IMR-90 (cell line): ENCODE results near the gene CIT. TPM values are rescaled to one million over a fixed set of nuclear protein-coding genes. Genes with fewer than 3 reads are reported as not detected.

Experiments used
- ATAC-seq: fragments of 200-7000 bp; cut with Tn5 transposase; 2 replicates; pipeline ENCODE4 v1.9.1; 2020; ENCODE audit warnings: low read depth, mild to moderate bottlenecking, moderate library complexity
- BruUV-seq: library from RNA; stranded (reverse); fragments of 400-500 nt; replicated peaks from 2 replicates; lab custom pipeline; 2021; lab: Mats Ljungman, UMichigan
- CTCF ChIA-PET: fragments of 300-600 bp; formaldehyde crosslinking; extraction: SDS; loops from one replicate; lab custom pipeline; 2021; ENCODE audit warnings: antibody characterized with exemption; lab: Yijun Ruan, JAX
- POLR2A ChIA-PET: fragments of 300-600 bp; sonication (Branson Sonifier 250); formaldehyde crosslinking; loops from one replicate; lab custom pipeline; 2022; ENCODE audit warnings: antibody characterized with exemption; ENCODE audit not compliant: unreplicated experiment; lab: Charles Lee
- DNase-seq: peaks from one replicate; pipeline ENCODE4 v3.0.0; 2013
- H2AFZ ChIP-seq: replicated peaks from 2 replicates; pipeline ENCODE3; 2013; ENCODE audit warnings: low read length, mild to moderate bottlenecking; ENCODE audit not compliant: poor library complexity
- H2AK5ac ChIP-seq: 2 replicates; pipeline ENCODE4 v1.6.1; 2013; ENCODE audit warnings: low read depth, low read length, inconsistent platforms
- H2AK9ac ChIP-seq: replicated peaks from 2 replicates; pipeline ENCODE3; 2013; ENCODE audit warnings: mild to moderate bottlenecking, low read depth, low read length, moderate library complexity; ENCODE audit not compliant: poor library complexity
- H2BK120ac ChIP-seq: 2 replicates; pipeline ENCODE4 v1.6.1; 2013; ENCODE audit warnings: low read depth, low read length, inconsistent platforms
- H2BK15ac ChIP-seq: 3 replicates; pipeline ENCODE4 v1.6.1; 2013; ENCODE audit warnings: low read depth, low read length, inconsistent platforms
- H2BK20ac ChIP-seq: 2 replicates; pipeline ENCODE4 v1.6.1; 2013; ENCODE audit warnings: low read depth, mild to moderate bottlenecking, inconsistent platforms, low read length, moderate library complexity
- H2BK5ac ChIP-seq: 2 replicates; pipeline ENCODE4 v1.6.1; 2013; ENCODE audit warnings: mild to moderate bottlenecking, low read depth, low read length, inconsistent platforms; ENCODE audit not compliant: poor library complexity, severe bottlenecking
- H3K14ac ChIP-seq: replicated peaks from 2 replicates; pipeline ENCODE4 v1.6.1; 2013; ENCODE audit warnings: low read depth, low read length, inconsistent platforms
- H3K18ac ChIP-seq: 2 replicates; pipeline ENCODE4 v1.6.1; 2013; ENCODE audit warnings: low read depth, low read length, control low read depth
- H3K23ac ChIP-seq: 2 replicates; pipeline ENCODE4 v1.6.1; 2013; ENCODE audit warnings: low read depth, low read length, inconsistent platforms
- H3K27ac ChIP-seq: 2 replicates; pipeline ENCODE4 v1.5.1; 2013; ENCODE audit warnings: mild to moderate bottlenecking, control low read depth, low read length; ENCODE audit not compliant: insufficient read depth
- H3K27me3 ChIP-seq: 2 replicates; pipeline ENCODE4 v1.6.1; 2013; ENCODE audit warnings: low read length; ENCODE audit not compliant: control insufficient read depth, insufficient read depth
- H3K36me3 ChIP-seq: 2 replicates; pipeline ENCODE4 v1.6.1; 2013; ENCODE audit warnings: low read length, mixed read lengths; ENCODE audit not compliant: control insufficient read depth, insufficient read depth
- H3K4ac ChIP-seq: 2 replicates; pipeline ENCODE4 v1.6.1; 2013; ENCODE audit warnings: low read depth, low read length, inconsistent platforms
- H3K4me1 ChIP-seq: 2 replicates; pipeline ENCODE4 v1.6.1; 2013; ENCODE audit warnings: low read length, mixed read lengths; ENCODE audit not compliant: control insufficient read depth, insufficient read depth
- H3K4me2 ChIP-seq: 2 replicates; pipeline ENCODE4 v1.6.1; 2013; ENCODE audit warnings: low read depth, mild to moderate bottlenecking, control low read depth, low read length, moderate library complexity
- H3K4me3 ChIP-seq: 2 replicates; pipeline ENCODE4 v1.5.1; 2013; ENCODE audit warnings: low read depth, mild to moderate bottlenecking, control low read depth, low read length, moderate library complexity; ENCODE audit not compliant: insufficient read depth
- H3K56ac ChIP-seq: 2 replicates; pipeline ENCODE4 v1.6.1; 2013; ENCODE audit warnings: low read length, inconsistent platforms; ENCODE audit not compliant: insufficient read depth; ENCODE audit errors: extremely low read depth
- H3K79me1 ChIP-seq, 2 experiments: 2 replicates each; pipeline ENCODE4 v1.6.1; 2013; ENCODE audit warnings: low read length in 2 of 2, inconsistent platforms in 1 of 2, low read depth in 1 of 2
- H3K9ac ChIP-seq: 2 replicates; pipeline ENCODE4 v1.6.1; 2013; ENCODE audit warnings: low read depth, low read length, control low read depth
- H3K9me1 ChIP-seq: 2 replicates; pipeline ENCODE4 v1.6.1; 2013; ENCODE audit warnings: low read length, inconsistent platforms; ENCODE audit not compliant: insufficient read depth
- H3K9me3 ChIP-seq: 2 replicates; pipeline ENCODE4 v1.6.1; 2013; ENCODE audit warnings: low read length; ENCODE audit not compliant: control insufficient read depth, insufficient read depth
- H4K20me1 ChIP-seq: 2 replicates; pipeline ENCODE4 v1.6.1; 2013; ENCODE audit warnings: low read length, inconsistent platforms; ENCODE audit not compliant: insufficient read depth
- H4K5ac ChIP-seq: 2 replicates; pipeline ENCODE4 v1.6.1; 2013; ENCODE audit warnings: mild to moderate bottlenecking, low read depth, low read length, control low read depth
- H4K8ac ChIP-seq, 2 experiments: 2 replicates each; pipeline ENCODE4 v1.6.1; 2013; ENCODE audit warnings: low read depth in 2 of 2, low read length in 2 of 2, control low read depth in 1 of 2, inconsistent platforms in 1 of 2
- H4K91ac ChIP-seq: 2 replicates; pipeline ENCODE4 v1.6.1; 2013; ENCODE audit warnings: low read depth, low read length, inconsistent platforms; ENCODE audit not compliant: insufficient read depth
- BHLHE40 ChIP-seq: fragments of 150-350 bp; IDR thresholded peaks from 2 replicates; pipeline ENCODE4 v1.6.1; 2016; ENCODE audit warnings: mild to moderate bottlenecking, low read depth, low read length
- CEBPB ChIP-seq: IDR thresholded peaks from 2 replicates; pipeline ENCODE4 v1.6.1; 2012; ENCODE audit warnings: low read depth, low read length, improper control_type of control experiment
- RCOR1 ChIP-seq: IDR thresholded peaks from 2 replicates; pipeline ENCODE4 v1.6.1; 2012; ENCODE audit warnings: mild to moderate bottlenecking, low read length, improper control_type of control experiment; ENCODE audit not compliant: insufficient replicate concordance
- SMC3 ChIP-seq: fragments of 150-350 bp; IDR thresholded peaks from 2 replicates; pipeline ENCODE4 v1.6.1; 2016; ENCODE audit warnings: low read depth, mild to moderate bottlenecking, antibody characterized with exemption, low read length, moderate library complexity
- WGBS, 2 experiments: methylation state at CpG; one replicate each; pipeline versions ENCODE4 v1.1.5 to v1.1.7; 2013; ENCODE audit warnings: missing lambda C conversion rate in 2 of 2; ENCODE audit not compliant: insufficient read length in 1 of 2; ENCODE audit errors: extremely low coverage in 2 of 2; 5-methylcytosine and 5-hydroxymethylcytosine counted together
- dilution Hi-C: fragments of 300-500 bp; cut with HindIII; formaldehyde crosslinking; loops from one replicate; pipeline ENCODE4 v1.14.3; 2018; ENCODE audit warnings: low sequenced_read_pairs; ENCODE audit not compliant: unreplicated experiment
- in situ Hi-C: fragments of 300-500 bp; cut with MboI; formaldehyde crosslinking; loops from 3 replicates; pipeline ENCODE4 v1.14.3; 2019; ENCODE audit warnings: low sequenced_read_pairs, inconsistent platforms, mixed read lengths
- intact Hi-C: fragments of 100-400 bp; cut with micrococcal nuclease; formaldehyde crosslinking; loops from 2 replicates; pipeline ENCODE4 v1.10.0; 2022
- polyA plus RNA-seq, 3 experiments: library from polyadenylated mRNA; depleted of rRNA; stranded (reverse); fragments of >200 nt; gene quantifications; 2 replicates each; pipeline ENCODE4 v1.2.3, GENCODE V29; 2012; ENCODE audit warnings: low replicate concordance in 1 of 3
- total RNA-seq: library from RNA; depleted of rRNA; stranded (reverse); fragments of >200 nt; gene quantifications from 2 replicates; pipeline ENCODE4 v1.2.3, GENCODE V29; 2012

The CIT gene
- total and polyA plus RNA-seq, 2 of the 4 experiments (the other 2 are of a cell fraction) = 13.1 to 21.0 TPM

DNA sequence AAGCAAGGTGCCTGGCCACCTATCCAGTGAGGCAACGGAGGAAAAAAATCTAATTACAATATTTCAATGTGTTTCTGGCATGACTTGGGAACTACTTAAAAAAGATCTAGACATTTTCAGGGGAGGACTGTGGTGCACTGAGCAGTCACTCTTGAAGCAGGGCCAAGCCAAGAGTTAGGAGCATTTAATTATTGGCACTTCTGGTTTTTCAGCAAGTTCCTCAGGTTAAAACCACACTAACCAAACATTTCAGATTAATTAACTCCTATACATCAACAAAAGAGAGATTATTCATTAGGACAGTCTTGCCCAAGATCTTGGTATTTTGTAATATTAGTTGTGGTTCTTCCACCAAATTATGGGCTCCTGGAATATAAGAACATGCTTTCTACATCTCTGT lies 183.6 kb downstream of the CIT start:
- Histone ChIP-seq H4K5ac (no peak overlapping the region), H3K9ac (no peak overlapping the region), H2BK20ac (no peak overlapping the region), H3K9me3 (no peaks in the 10 kb centered on the region), H3K79me1 (peaks cover 0 to 13% of the 10 kb centered on the region in 2 experiments; a peak in 1 of 4 replicates), H3K18ac (no peak overlapping the region; the same call in 1 of the 2 replicates), H3K4me3 (no peak overlapping the region), H3K4me2 (no peak overlapping the region), H2AFZ (peak overlapping the region; percentile 17), H4K91ac (no peak overlapping the region), H2AK9ac (no peak overlapping the region), H3K4ac (no peak overlapping the region), H2BK15ac (no peak overlapping the region), H3K4me1 (peaks cover 10% of the 10 kb centered on the region), H4K20me1 (no peaks in the 10 kb centered on the region), H3K27ac (peak overlapping the region; percentile 50; the same call in 1 of the 2 replicates), H3K23ac (no peak overlapping the region), H3K56ac (no peak overlapping the region), H3K14ac (0 out of 2 replicates have a peak overlapping the region, but pooled peaks have one; percentile 37), H2BK5ac (no peak overlapping the region), H3K36me3 (peaks cover under 1% of the 10 kb centered on the region; the same call in 1 of the 2 replicates), H4K8ac (no peak overlapping the region), H2BK120ac (no peak overlapping the region), H3K9me1 (peaks cover 9% of the 10 kb centered on the region; the same call in 1 of the 2 replicates), H2AK5ac (no peak overlapping the region; the same call in 1 of the 2 replicates), H3K27me3 (no peaks in the 10 kb centered on the region)
- CTCF ChIA-PET = no interaction called here
- dilution Hi-C loops = no loop called here
- TF ChIP-seq BHLHE40 = no peak
- TF ChIP-seq SMC3 = no peak
- TF ChIP-seq CEBPB = no peak
- no peak for TF ChIP-seq RCOR1
- no TSS peak for BruUV-seq
- no CpG with 5 or more reads among the region's 1 CpG for WGBS, 2 experiments
- DNase-seq = no peak
- POLR2A ChIA-PET = no interaction called here
- in situ Hi-C loops = no loop called here
- ATAC-seq = no peak
- intact Hi-C loops = loop anchor here (2.0 kb wide), 2 partner anchors 87 to 209 kb away; no protein-coding TSS in a partner anchor
